ENCODE measurements around the gene RASA2. TPM values are rescaled to one million over a fixed set of nuclear protein-coding genes. Genes with fewer than 3 reads are reported as not detected.

Gene RASA2
- total and polyA plus RNA-seq, 2 of the 8 experiments (the other 6 are each of a cell fraction or from before 2014, with no cell fraction given): 3.5 to 15.9 TPM

- TF ChIP-seq HDAC2 (IDR thresholded peaks at IDR 0.05; ENCODE audit: borderline replicate concordance in 1 of 2, low read depth in 2 of 2, low read length in 2 of 2): no peak
- TF ChIP-seq, protein P1, sequence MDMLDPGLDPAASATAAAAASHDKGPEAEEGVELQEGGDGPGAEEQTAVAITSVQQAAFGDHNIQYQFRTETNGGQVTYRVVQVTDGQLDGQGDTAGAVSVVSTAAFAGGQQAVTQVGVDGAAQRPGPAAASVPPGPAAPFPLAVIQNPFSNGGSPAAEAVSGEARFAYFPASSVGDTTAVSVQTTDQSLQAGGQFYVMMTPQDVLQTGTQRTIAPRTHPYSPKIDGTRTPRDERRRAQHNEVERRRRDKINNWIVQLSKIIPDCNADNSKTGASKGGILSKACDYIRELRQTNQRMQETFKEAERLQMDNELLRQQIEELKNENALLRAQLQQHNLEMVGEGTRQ (IDR thresholded peaks at IDR 0.05; ENCODE audit: low read length): no peak
- TF ChIP-seq CHD2 (IDR thresholded peaks at IDR 0.05; ENCODE audit: low read length): no peak
Observed at GRCh38 chr3:141491929-141492328, 5.1 kb downstream of the RASA2 start (continued).

All from H1 (cell line).